HG03558 (cell line): Measurements from ENCODE around the gene CDC42BPA.

Experiments used
- ATAC-seq: cut with Tn5 transposase; IDR thresholded peaks from one replicate; pipeline ENCODE4 v1.9.1; 2021; ENCODE audit warnings: moderate number of reproducible peaks; ENCODE audit not compliant: unreplicated experiment; ENCODE audit errors: extremely low read depth

CDC42BPA gene

DNA sequence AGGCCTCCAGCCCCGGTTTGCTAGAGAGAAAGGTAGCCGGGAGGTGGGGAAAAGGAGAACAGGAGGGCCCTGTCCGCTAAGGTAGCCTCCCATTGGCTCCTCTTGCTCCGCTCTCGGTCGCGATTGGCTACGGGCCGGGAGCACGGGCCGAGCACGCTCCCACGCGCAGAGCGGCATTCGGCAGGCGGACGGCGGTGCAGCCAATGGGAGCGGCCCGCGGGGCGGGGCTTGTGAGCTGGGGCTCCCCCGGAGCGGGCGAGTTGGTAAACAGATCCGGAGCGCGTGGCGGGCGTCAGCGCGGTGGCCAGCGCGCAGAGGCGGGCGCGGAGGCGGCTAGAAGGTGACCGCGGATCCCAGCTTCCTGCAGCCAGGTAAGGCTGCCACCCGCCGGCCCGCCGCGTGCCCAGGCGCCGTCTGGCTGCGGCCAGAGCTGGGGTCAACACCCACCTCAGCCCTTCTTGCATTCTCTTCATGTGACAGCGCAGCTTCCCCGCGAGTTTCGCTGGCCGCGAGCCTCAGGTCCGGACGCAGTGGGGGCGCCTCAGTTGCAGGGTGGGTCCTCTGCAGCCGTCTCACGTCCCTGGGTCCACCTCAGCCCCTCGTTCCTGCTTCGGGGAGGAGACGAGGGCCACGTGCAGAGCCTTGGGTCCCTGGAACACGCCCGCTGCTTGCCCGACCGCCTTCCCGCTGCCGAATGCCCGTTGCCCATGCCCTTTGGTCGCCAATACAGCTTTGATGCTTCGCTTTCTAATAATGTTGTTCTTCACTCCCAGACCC is 378.1 kb downstream of the CDC42BPA start, which contains the start of gene COQ8A:
COQ8A (plus strand) TSS at position 266 of the 777 bp plus-strand sequence. CDS start 21,092 bp downstream, outside the sequence.
- ATAC-seq = peak; percentile 95
